ENCODE results near the gene HPSE2.
A peak's percentile ranks its signal among the peaks of the same experiment; 100 is the strongest.
"Not testable (repeated sequence)": the region's sequence is repeated elsewhere in the genome, so short reads cannot be mapped to it uniquely, and the experiment has no call there.

HPSE2 gene

DNA sequence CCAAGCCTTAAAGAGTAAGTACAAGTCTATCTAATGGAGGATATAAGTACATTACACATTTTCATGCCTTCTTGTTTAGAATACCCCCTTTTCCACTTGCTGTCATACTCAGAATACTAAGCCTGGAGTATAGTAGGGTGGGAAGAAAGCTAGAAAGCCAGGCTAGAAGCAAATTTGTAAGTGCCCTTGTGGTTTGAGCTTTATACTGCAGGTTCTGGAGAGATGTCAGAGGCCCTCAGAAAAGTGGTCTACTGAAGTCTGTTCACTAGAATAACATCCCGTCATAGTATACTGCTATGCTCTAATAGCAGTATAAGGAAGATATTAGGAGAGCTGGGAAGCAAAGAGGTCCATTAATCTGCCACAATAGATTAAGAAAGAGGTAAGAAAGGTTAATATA lies 62.7 kb downstream of the HPSE2 start:
- no peaks in the 10 kb centered on the region for H3K36me3 Mint-ChIP-seq (ENCODE audit: low read depth)
- H3K4me3 Mint-ChIP-seq = no peak overlapping the region
- H3K9me3 Mint-ChIP-seq = peaks cover 3% of the 10 kb centered on the region
- H3K4me1 Mint-ChIP-seq = peaks cover 8% of the 10 kb centered on the region
- TF ChIP-seq, protein P1, sequence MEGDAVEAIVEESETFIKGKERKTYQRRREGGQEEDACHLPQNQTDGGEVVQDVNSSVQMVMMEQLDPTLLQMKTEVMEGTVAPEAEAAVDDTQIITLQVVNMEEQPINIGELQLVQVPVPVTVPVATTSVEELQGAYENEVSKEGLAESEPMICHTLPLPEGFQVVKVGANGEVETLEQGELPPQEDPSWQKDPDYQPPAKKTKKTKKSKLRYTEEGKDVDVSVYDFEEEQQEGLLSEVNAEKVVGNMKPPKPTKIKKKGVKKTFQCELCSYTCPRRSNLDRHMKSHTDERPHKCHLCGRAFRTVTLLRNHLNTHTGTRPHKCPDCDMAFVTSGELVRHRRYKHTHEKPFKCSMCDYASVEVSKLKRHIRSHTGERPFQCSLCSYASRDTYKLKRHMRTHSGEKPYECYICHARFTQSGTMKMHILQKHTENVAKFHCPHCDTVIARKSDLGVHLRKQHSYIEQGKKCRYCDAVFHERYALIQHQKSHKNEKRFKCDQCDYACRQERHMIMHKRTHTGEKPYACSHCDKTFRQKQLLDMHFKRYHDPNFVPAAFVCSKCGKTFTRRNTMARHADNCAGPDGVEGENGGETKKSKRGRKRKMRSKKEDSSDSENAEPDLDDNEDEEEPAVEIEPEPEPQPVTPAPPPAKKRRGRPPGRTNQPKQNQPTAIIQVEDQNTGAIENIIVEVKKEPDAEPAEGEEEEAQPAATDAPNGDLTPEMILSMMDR (IDR thresholded peaks at IDR 0.05; ENCODE audit: unreplicated experiment in 3 of 3) = no peak
- no peaks in the 10 kb centered on the region for H3K27me3 Mint-ChIP-seq (ENCODE audit: low read depth)
- no peak overlapping the region for H3K27ac Mint-ChIP-seq

DNA sequence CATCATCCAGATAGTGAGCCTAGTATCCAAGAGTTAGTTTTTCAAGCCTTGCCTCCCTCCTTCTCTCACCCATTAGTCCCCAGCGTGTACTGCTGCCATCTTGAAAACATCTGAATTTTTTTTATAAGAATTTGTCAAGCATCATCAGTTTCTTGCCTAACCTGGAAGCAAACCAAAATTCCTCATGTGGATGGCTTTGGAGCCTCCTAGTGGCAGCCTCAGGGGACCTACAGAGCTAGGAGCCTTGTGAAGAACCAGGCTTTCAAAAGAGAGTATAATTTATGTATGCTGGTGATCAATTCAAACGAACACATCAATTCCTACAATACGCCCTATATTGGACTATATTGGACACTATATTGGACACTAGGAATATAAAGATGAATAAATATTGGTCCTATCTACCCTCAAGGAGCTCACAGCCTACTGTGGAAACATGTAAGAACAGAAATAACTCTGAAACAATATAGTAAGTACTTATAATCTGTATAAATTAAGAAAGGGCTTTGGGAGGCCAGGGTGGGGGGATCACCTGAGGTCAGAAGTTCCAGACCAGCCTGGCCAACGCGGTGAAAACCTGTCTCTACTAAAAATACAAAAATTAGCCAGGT lies 63.4 kb downstream of the HPSE2 start:
- peaks cover 8% of the 10 kb centered on the region for H3K4me1 Mint-ChIP-seq
- H3K36me3 Mint-ChIP-seq (ENCODE audit: low read depth) = no peaks in the 10 kb centered on the region
- TF ChIP-seq, protein P1 (IDR thresholded peaks at IDR 0.05; ENCODE audit: unreplicated experiment in 3 of 3) = peak; percentile 51 to 79 (median 59)
- H3K4me3 Mint-ChIP-seq = no peak overlapping the region
- H3K27me3 Mint-ChIP-seq (ENCODE audit: low read depth) = no peaks in the 10 kb centered on the region
- H3K9me3 Mint-ChIP-seq = peaks cover 2% of the 10 kb centered on the region
- H3K27ac Mint-ChIP-seq = no peak overlapping the region

- H3K4me3 Mint-ChIP-seq = no peak overlapping the region
- no peaks in the 10 kb centered on the region for H3K27me3 Mint-ChIP-seq (ENCODE audit: low read depth)
- no peaks in the 10 kb centered on the region for H3K9me3 Mint-ChIP-seq
- no peaks in the 10 kb centered on the region for H3K36me3 Mint-ChIP-seq (ENCODE audit: low read depth)
- H3K27ac Mint-ChIP-seq = peak overlapping the region in 1 of 3 experiments; percentile 22
- TF ChIP-seq, protein P1 (IDR thresholded peaks at IDR 0.05; ENCODE audit: unreplicated experiment in 3 of 3) = no peak
- H3K4me1 Mint-ChIP-seq = peaks cover 8% of the 10 kb centered on the region
These were observed 65.5 kb downstream of the HPSE2 start for GRCh38 chr10:99170116-99170675.

- TF ChIP-seq, protein P1 (IDR thresholded peaks at IDR 0.05; ENCODE audit: unreplicated experiment in 3 of 3) = no peak
- Mint-ChIP-seq H3K36me3 (ENCODE audit: low read depth) (no peaks in the 10 kb centered on the region), H3K27ac (no peak overlapping the region), H3K4me1 (no peaks in the 10 kb centered on the region), H3K9me3 (no peaks in the 10 kb centered on the region), H3K4me3 (no peak overlapping the region), H3K27me3 (ENCODE audit: low read depth) (no peaks in the 10 kb centered on the region)
These were observed 74.5 kb downstream of the HPSE2 start for GRCh38 chr10:99161165-99161564.

- TF ChIP-seq, protein P1 (IDR thresholded peaks at IDR 0.05; ENCODE audit: unreplicated experiment in 3 of 3) = no peak
- Mint-ChIP-seq H3K27me3 (ENCODE audit: low read depth) (no peaks in the 10 kb centered on the region), H3K9me3 (no peaks in the 10 kb centered on the region), H3K4me1 (no peaks in the 10 kb centered on the region), H3K4me3 (no peak overlapping the region), H3K27ac (no peak overlapping the region), H3K36me3 (ENCODE audit: low read depth) (no peaks in the 10 kb centered on the region)
These were observed 92.0 kb downstream of the HPSE2 start for GRCh38 chr10:99143651-99144050.

GRCh38 chr10:99143011-99143410 lies 92.6 kb downstream of the HPSE2 start:
- H3K4me1 Mint-ChIP-seq = no peaks in the 10 kb centered on the region
- H3K27me3 Mint-ChIP-seq (ENCODE audit: low read depth) = no peaks in the 10 kb centered on the region
- TF ChIP-seq, protein P1 (IDR thresholded peaks at IDR 0.05; ENCODE audit: unreplicated experiment in 3 of 3) = no peak
- H3K27ac Mint-ChIP-seq = no peak overlapping the region
- H3K4me3 Mint-ChIP-seq = no peak overlapping the region
- H3K9me3 Mint-ChIP-seq = no peaks in the 10 kb centered on the region
- no peaks in the 10 kb centered on the region for H3K36me3 Mint-ChIP-seq (ENCODE audit: low read depth)

- H3K27ac Mint-ChIP-seq; H3K27me3 Mint-ChIP-seq (ENCODE audit: low read depth); H3K4me1 Mint-ChIP-seq; H3K36me3 Mint-ChIP-seq (ENCODE audit: low read depth); H3K4me3 Mint-ChIP-seq: not testable (repeated sequence)
- peaks cover 33% of the 10 kb centered on the region for H3K9me3 Mint-ChIP-seq
These were observed 102.8 kb downstream of the HPSE2 start for GRCh38 chr10:99132897-99133296.
